Duodenal mucosa (tissue), 2 donors: ENCODE measurements around the gene CHAT.

Experiments used
- H3K27ac ChIP-seq: one replicate; pipeline ENCODE4 v1.7.0; 2013; ENCODE audit warnings: low read depth, low read length
- H3K27me3 ChIP-seq, 2 donors: one replicate each; pipeline ENCODE4 v1.7.0; 2013; ENCODE audit warnings: low read length in 2 of 2, control low read depth in 1 of 2; ENCODE audit not compliant: insufficient read depth in 2 of 2, control insufficient read depth in 1 of 2
- H3K36me3 ChIP-seq, 2 donors: one replicate each; pipeline ENCODE4 v1.7.0; 2013; ENCODE audit warnings: low read length in 2 of 2, control low read depth in 1 of 2; ENCODE audit not compliant: insufficient read depth in 2 of 2, control insufficient read depth in 1 of 2
- H3K4me1 ChIP-seq, 2 donors: one replicate each; pipeline ENCODE4 v1.7.0; 2013; ENCODE audit warnings: low read length in 2 of 2, control low read depth in 1 of 2; ENCODE audit not compliant: insufficient read depth in 2 of 2, control insufficient read depth in 1 of 2
- H3K4me3 ChIP-seq, 2 donors: one replicate each; pipeline ENCODE4 v1.7.0; 2013; ENCODE audit warnings: low read length in 2 of 2, low read depth in 1 of 2
- H3K9ac ChIP-seq, 2 donors: one replicate each; pipeline ENCODE4 v1.7.0; 2013; ENCODE audit warnings: low read length in 2 of 2, low read depth in 1 of 2
- H3K9me3 ChIP-seq, 2 donors: one replicate each; pipeline ENCODE4 v1.7.0; 2013; ENCODE audit warnings: low read length in 2 of 2, control low read depth in 1 of 2; ENCODE audit not compliant: control insufficient read depth in 1 of 2

The CHAT gene

DNA sequence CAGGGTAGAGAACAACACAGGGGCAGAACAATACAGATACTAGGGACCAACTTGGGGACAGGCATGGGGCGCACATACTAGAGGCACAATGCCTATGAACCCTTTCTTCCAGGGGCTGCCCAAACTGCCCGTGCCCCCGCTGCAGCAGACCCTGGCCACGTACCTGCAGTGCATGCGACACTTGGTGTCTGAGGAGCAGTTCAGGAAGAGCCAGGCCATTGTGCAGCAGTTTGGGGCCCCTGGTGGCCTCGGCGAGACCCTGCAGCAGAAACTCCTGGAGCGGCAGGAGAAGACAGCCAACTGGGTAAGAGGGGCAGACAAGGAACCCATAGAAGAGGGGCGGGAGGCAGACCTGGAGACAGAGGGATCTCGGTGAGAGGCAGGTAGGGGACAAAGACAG is 5.8 kb downstream of the CHAT start:
- no peak overlapping the region for H3K9ac ChIP-seq
- H3K4me3 ChIP-seq: no peak overlapping the region
- H3K27ac ChIP-seq: no peak overlapping the region
- no peaks in the 10 kb centered on the region for H3K9me3 ChIP-seq
- peaks cover 21 to 26% of the 10 kb centered on the region in 2 donors for H3K27me3 ChIP-seq
- H3K4me1 ChIP-seq: no peaks in the 10 kb centered on the region
- no peaks in the 10 kb centered on the region for H3K36me3 ChIP-seq

GRCh38 chr10:49620286-49620810 is 6.5 kb downstream of the CHAT start:
- H3K9me3 ChIP-seq: no peaks in the 10 kb centered on the region
- H3K9ac ChIP-seq: no peak overlapping the region
- H3K27ac ChIP-seq: no peak overlapping the region
- no peaks in the 10 kb centered on the region for H3K4me1 ChIP-seq
- H3K4me3 ChIP-seq: no peak overlapping the region
- H3K36me3 ChIP-seq: no peaks in the 10 kb centered on the region
- peaks cover 17 to 18% of the 10 kb centered on the region in 2 donors for H3K27me3 ChIP-seq

DNA sequence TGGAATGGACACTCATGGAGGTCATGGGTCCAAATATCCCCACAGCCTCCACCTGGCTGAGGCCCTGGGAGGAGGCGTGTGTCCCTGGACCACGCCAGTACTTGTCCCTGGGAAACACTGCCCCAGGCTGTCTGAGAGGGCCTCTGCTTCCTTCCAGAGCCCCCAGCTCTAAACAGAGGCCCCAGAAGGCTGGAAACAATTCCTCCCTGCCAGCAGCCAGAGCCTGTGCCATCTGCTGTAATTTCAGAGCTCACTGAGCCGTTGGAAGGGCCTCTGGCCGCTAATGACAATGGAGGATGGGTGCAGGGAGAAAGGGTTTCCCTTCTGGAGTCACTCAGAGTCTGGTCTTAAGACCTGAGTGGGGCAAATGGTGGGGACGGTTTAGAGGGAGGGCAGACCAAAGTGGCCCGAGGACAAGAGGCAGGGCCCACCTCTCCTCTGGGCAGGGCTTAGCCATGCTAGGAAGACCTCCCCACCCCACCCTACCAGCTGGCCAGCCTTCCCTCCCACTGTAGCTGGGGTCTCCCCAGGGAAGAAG is 7.1 kb downstream of the CHAT start:
- H3K27me3 ChIP-seq: peaks cover 12 to 13% of the 10 kb centered on the region in 2 donors
- no peak overlapping the region for H3K9ac ChIP-seq
- H3K9me3 ChIP-seq: no peaks in the 10 kb centered on the region
- no peaks in the 10 kb centered on the region for H3K36me3 ChIP-seq
- no peak overlapping the region for H3K4me3 ChIP-seq
- H3K4me1 ChIP-seq: no peaks in the 10 kb centered on the region
- H3K27ac ChIP-seq: no peak overlapping the region

- peaks cover 10% of the 10 kb centered on the region in 2 donors for H3K27me3 ChIP-seq
- H3K9ac ChIP-seq: no peak overlapping the region
- H3K4me1 ChIP-seq: no peaks in the 10 kb centered on the region
These were observed 7.7 kb downstream of the CHAT start for GRCh38 chr10:49621561-49621960.

GRCh38 chr10:49622426-49623425 is 8.9 kb downstream of the CHAT start:
- no peak overlapping the region for H3K4me3 ChIP-seq
- peaks cover 3 to 5% of the 10 kb centered on the region in 2 donors for H3K27me3 ChIP-seq
- no peak overlapping the region for H3K27ac ChIP-seq
- no peak overlapping the region for H3K9ac ChIP-seq
- H3K9me3 ChIP-seq: no peaks in the 10 kb centered on the region
- no peaks in the 10 kb centered on the region for H3K36me3 ChIP-seq
- no peaks in the 10 kb centered on the region for H3K4me1 ChIP-seq

More at GRCh38 chr10:49621561-49621960, 7.7 kb downstream of the CHAT start:
- H3K4me3 ChIP-seq: no peak overlapping the region
- no peak overlapping the region for H3K27ac ChIP-seq
- H3K9me3 ChIP-seq: no peaks in the 10 kb centered on the region
- H3K36me3 ChIP-seq: no peaks in the 10 kb centered on the region

DNA sequence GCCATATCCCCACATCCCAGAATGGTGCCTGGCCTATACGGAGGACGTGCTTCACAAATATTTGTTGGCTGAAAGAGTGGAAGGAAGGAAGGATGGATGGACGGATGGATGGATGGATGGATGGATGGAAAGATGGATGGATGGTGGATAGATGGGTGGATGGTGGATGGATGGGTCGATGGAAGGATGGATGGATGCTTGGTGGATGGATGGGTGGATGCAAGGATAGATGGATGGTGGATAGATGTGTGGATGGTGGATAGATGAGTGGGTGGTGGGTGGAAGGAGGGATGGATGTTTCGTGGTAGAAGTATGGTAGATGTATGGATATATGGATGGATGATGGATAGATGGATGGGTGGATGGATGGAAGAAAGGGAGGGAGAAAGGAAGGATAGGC is 10.8 kb downstream of the CHAT start:
- Histone ChIP-seq H3K4me1 (no peaks in the 10 kb centered on the region), H3K36me3 (no peaks in the 10 kb centered on the region), H3K27me3 (no peaks in the 10 kb centered on the region), H3K9ac (no peak overlapping the region), H3K9me3 (no peaks in the 10 kb centered on the region), H3K4me3 (no peak overlapping the region), H3K27ac (no peak overlapping the region)

DNA sequence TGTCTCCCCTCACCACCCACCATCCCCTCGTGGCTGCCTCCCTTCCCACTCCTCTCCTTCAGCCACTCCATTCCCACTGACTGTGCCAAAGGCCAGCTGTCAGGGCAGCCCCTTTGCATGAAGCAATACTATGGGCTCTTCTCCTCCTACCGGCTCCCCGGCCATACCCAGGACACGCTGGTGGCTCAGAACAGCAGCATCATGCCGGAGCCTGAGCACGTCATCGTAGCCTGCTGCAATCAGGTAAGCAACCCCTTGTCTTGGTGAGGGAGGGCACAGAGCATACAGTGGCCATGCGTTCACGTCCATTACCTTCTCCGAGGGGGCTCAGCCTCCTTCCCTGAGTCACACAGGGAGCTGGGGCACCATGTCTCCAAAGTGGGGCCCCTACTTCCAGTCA is 11.6 kb downstream of the CHAT start:
- Histone ChIP-seq H3K9me3 (no peaks in the 10 kb centered on the region), H3K9ac (no peak overlapping the region)

GRCh38 chr10:49627038-49627437 is 13.2 kb downstream of the CHAT start:
- Histone ChIP-seq H3K9ac (no peak overlapping the region), H3K9me3 (no peaks in the 10 kb centered on the region), H3K27me3 (no peaks in the 10 kb centered on the region), H3K4me3 (no peak overlapping the region), H3K27ac (no peak overlapping the region), H3K36me3 (no peaks in the 10 kb centered on the region), H3K4me1 (no peaks in the 10 kb centered on the region)

More for the DNA sequence above, 11.6 kb downstream of the CHAT start:
- Histone ChIP-seq H3K4me1 (no peaks in the 10 kb centered on the region), H3K27me3 (no peaks in the 10 kb centered on the region), H3K27ac (no peak overlapping the region), H3K36me3 (no peaks in the 10 kb centered on the region), H3K4me3 (no peak overlapping the region)

DNA sequence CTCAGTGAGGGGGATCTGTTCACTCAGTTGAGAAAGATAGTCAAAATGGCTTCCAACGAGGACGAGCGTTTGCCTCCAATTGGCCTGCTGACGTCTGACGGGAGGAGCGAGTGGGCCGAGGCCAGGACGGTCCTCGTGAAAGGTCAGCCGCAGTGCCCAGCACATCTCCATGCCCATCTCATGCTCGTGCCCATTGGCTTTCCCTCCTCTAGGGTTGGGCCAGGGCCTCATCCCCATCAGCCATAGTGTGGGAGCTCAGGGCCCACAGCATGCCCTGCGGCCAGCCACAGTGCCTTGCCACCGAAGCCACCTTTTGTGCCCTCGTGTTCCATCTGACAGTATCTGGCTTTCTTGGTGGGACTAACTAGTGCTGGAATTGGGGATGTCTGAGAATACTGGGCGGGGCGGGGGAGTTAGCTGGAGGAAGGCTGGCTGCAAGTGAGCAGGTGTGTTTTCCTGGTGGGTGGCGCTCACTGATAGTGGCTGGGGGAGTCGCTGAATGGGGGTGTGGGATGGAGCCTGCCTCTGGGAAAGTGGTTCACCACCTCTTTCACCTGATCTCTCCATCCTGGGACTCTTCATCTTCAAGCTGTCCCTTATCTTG is 13.9 kb downstream of the CHAT start:
- H3K4me3 ChIP-seq: no peak overlapping the region
- no peak overlapping the region for H3K27ac ChIP-seq
- no peaks in the 10 kb centered on the region for H3K4me1 ChIP-seq
- no peaks in the 10 kb centered on the region for H3K36me3 ChIP-seq
- H3K27me3 ChIP-seq: no peaks in the 10 kb centered on the region
- H3K9ac ChIP-seq: no peak overlapping the region
- no peaks in the 10 kb centered on the region for H3K9me3 ChIP-seq

DNA sequence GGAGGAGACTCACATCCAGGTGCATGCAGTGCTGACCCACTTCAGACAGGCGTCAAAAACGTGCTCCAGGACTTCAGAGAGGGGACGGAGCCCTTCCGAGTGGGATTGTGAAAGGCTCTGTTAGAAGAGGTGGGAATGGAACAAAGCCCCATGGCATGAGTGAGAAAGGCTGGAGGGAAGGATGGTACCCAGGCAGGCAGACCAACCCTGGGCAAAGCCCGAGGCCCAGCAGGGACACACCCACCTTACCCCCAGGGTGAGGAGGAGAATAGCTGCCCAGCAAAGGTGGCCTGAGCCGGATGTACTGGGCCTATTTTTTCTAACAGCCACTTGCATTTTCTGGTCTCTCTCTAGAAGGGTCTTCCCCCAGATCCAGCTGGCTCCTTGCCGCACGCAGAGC is 14.8 kb downstream of the CHAT start:
- no peak overlapping the region for H3K27ac ChIP-seq
- no peaks in the 10 kb centered on the region for H3K27me3 ChIP-seq
- H3K4me1 ChIP-seq: no peaks in the 10 kb centered on the region
- no peak overlapping the region for H3K4me3 ChIP-seq
- H3K9ac ChIP-seq: no peak overlapping the region
- no peaks in the 10 kb centered on the region for H3K36me3 ChIP-seq
- H3K9me3 ChIP-seq: no peaks in the 10 kb centered on the region
